ENCODE measurements around the gene SLC4A2.
A peak's percentile ranks its signal among the peaks of the same experiment; 100 is the strongest.

Gene SLC4A2

DNA sequence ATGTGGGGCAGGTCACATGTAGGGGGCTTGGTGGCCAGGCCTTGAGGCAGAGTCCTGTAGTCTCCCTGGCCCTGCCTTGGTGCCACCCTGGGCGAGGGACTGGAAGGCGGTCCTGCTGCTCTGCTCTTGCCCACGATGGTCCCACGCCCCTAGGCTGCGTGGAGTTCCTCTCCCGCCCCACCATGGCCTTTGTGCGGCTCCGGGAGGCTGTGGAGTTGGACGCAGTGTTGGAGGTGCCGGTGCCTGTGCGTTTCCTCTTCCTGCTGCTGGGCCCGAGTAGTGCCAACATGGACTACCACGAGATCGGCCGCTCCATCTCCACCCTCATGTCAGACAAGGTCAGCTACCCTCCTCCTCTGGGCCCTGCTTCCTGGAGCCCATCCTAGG lies 11.2 kb downstream of the SLC4A2 start:
- Histone ChIP-seq H3K27me3 (ENCODE audit: control insufficient read depth, insufficient read depth, low read length) (no peaks in the 10 kb centered on the region), H3K4me2 (ENCODE audit: low read length) (no peak overlapping the region), H3K4me3 (ENCODE audit: low read length) (no peak overlapping the region), H3K4me1 (ENCODE audit: control insufficient read depth, insufficient read depth, low read length) (peaks cover 11% of the 10 kb centered on the region), H3K9me3 (replicated peaks; ENCODE audit: low read length) (no peaks in the 10 kb centered on the region), H3K36me3 (ENCODE audit: insufficient read depth, low read length) (peaks cover 83% of the 10 kb centered on the region), H3K9ac (ENCODE audit: low read depth, low read length) (no peak overlapping the region)

DNA sequence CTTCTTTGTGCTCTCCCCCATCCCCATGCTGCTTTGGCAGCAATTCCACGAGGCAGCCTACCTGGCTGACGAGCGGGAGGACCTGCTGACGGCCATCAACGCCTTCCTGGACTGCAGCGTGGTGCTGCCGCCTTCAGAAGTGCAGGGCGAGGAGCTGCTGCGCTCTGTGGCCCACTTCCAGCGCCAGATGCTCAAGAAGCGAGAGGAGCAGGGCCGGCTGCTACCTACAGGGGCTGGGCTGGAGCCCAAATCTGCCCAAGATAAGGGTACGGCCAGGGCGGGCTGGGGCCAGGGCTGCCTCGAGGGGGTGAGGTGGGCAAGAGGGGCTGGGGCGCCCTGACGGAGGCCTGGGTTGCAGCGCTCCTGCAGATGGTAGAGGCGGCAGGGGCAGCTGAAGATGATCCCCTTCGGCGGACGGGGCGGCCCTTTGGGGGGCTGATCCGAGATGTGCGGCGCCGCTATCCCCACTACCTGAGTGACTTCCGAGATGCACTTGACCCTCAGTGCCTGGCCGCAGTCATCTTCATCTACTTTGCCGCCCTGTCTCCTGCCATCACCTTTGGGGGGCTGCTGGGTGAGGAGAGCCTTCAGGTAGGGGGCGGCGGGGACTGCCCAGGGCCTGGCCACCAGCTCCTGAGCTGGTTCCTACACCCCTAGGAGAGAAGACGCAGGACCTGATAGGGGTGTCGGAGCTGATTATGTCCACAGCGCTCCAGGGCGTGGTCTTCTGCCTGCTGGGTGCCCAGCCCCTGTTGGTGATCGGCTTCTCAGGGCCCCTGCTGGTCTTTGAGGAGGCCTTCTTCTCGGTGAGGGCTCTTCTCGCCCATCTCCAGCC lies 11.9 kb downstream of the SLC4A2 start:
- no peak overlapping the region for H3K9ac ChIP-seq (ENCODE audit: low read depth, low read length)
- H3K4me3 ChIP-seq (ENCODE audit: low read length): no peak overlapping the region
- no peaks in the 10 kb centered on the region for H3K9me3 ChIP-seq (replicated peaks; ENCODE audit: low read length)
- no peaks in the 10 kb centered on the region for H3K27me3 ChIP-seq (ENCODE audit: control insufficient read depth, insufficient read depth, low read length)
- peaks cover 83% of the 10 kb centered on the region for H3K36me3 ChIP-seq (ENCODE audit: insufficient read depth, low read length)
- peaks cover 11% of the 10 kb centered on the region for H3K4me1 ChIP-seq (ENCODE audit: control insufficient read depth, insufficient read depth, low read length)
- no peak overlapping the region for H3K4me2 ChIP-seq (ENCODE audit: low read length)

DNA sequence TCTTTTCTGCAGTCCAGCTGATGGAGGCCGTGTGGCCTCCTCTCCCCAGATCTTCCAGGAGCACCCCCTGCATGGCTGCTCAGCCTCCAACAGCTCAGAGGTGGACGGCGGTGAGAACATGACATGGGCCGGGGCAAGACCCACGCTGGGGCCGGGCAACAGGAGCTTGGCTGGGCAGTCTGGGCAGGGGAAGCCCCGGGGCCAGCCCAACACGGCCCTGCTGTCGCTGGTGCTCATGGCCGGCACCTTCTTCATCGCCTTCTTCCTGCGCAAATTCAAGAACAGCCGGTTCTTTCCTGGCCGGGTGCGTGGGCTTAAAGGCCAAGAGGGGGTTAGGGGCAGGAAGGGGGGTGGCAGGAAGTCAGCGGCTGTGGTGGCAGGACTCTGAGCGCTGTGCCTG lies 14.6 kb downstream of the SLC4A2 start:
- no peaks in the 10 kb centered on the region for H3K27me3 ChIP-seq (ENCODE audit: control insufficient read depth, insufficient read depth, low read length)
- no peak overlapping the region for H3K4me2 ChIP-seq (ENCODE audit: low read length)
- H3K4me3 ChIP-seq (ENCODE audit: low read length): no peak overlapping the region
- no peaks in the 10 kb centered on the region for H3K9me3 ChIP-seq (replicated peaks; ENCODE audit: low read length)
- peaks cover 4% of the 10 kb centered on the region for H3K4me1 ChIP-seq (ENCODE audit: control insufficient read depth, insufficient read depth, low read length)
- peaks cover 75% of the 10 kb centered on the region for H3K36me3 ChIP-seq (ENCODE audit: insufficient read depth, low read length)
- no peak overlapping the region for H3K9ac ChIP-seq (ENCODE audit: low read depth, low read length)

- Histone ChIP-seq H3K4me3 (ENCODE audit: low read length) (no peak overlapping the region), H3K4me2 (ENCODE audit: low read length) (no peak overlapping the region), H3K4me1 (ENCODE audit: control insufficient read depth, insufficient read depth, low read length) (peaks cover 12% of the 10 kb centered on the region), H3K36me3 (ENCODE audit: insufficient read depth, low read length) (peaks cover 66% of the 10 kb centered on the region), H3K9ac (ENCODE audit: low read depth, low read length) (no peak overlapping the region), H3K9me3 (replicated peaks; ENCODE audit: low read length) (no peaks in the 10 kb centered on the region), H3K27me3 (ENCODE audit: control insufficient read depth, insufficient read depth, low read length) (no peaks in the 10 kb centered on the region)
These were observed 15.7 kb downstream of the SLC4A2 start for GRCh38 chr7:151074817-151075661.

DNA sequence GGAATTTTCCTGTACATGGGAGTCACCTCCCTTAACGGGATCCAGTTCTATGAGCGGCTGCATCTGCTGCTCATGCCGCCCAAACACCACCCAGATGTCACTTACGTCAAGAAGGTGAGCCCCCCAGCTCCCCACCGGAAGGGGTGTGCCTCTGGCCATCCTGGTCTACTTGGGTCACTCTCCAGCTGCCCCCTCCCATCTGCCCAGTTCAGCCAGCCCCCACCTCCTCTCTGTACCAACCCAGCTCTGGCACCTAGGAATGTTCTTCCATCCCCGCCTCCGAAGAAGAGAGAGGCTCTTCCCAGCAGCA lies 16.2 kb downstream of the SLC4A2 start:
- Histone ChIP-seq H3K9ac (ENCODE audit: low read depth, low read length) (no peak overlapping the region), H3K27me3 (ENCODE audit: control insufficient read depth, insufficient read depth, low read length) (no peaks in the 10 kb centered on the region), H3K4me3 (ENCODE audit: low read length) (no peak overlapping the region), H3K4me1 (ENCODE audit: control insufficient read depth, insufficient read depth, low read length) (peaks cover 12% of the 10 kb centered on the region), H3K9me3 (replicated peaks; ENCODE audit: low read length) (no peaks in the 10 kb centered on the region), H3K4me2 (ENCODE audit: low read length) (no peak overlapping the region), H3K36me3 (ENCODE audit: insufficient read depth, low read length) (peaks cover 61% of the 10 kb centered on the region)

GRCh38 chr7:151075978-151076426 lies 16.6 kb downstream of the SLC4A2 start:
- H3K4me2 ChIP-seq (ENCODE audit: low read length): no peak overlapping the region
- peaks cover 57% of the 10 kb centered on the region for H3K36me3 ChIP-seq (ENCODE audit: insufficient read depth, low read length)
- no peak overlapping the region for H3K9ac ChIP-seq (ENCODE audit: low read depth, low read length)
- no peaks in the 10 kb centered on the region for H3K27me3 ChIP-seq (ENCODE audit: control insufficient read depth, insufficient read depth, low read length)
- H3K4me1 ChIP-seq (ENCODE audit: control insufficient read depth, insufficient read depth, low read length): peaks cover 14% of the 10 kb centered on the region
- no peak overlapping the region for H3K4me3 ChIP-seq (ENCODE audit: low read length)
- no peaks in the 10 kb centered on the region for H3K9me3 ChIP-seq (replicated peaks; ENCODE audit: low read length)

GRCh38 chr7:151076863-151077704 lies 17.7 kb downstream of the SLC4A2 start:
- Histone ChIP-seq H3K36me3 (ENCODE audit: insufficient read depth, low read length) (peaks cover 49% of the 10 kb centered on the region), H3K4me2 (ENCODE audit: low read length) (no peak overlapping the region), H3K4me1 (ENCODE audit: control insufficient read depth, insufficient read depth, low read length) (peaks cover 25% of the 10 kb centered on the region), H3K4me3 (ENCODE audit: low read length) (no peak overlapping the region), H3K27me3 (ENCODE audit: control insufficient read depth, insufficient read depth, low read length) (no peaks in the 10 kb centered on the region), H3K9ac (ENCODE audit: low read depth, low read length) (no peak overlapping the region), H3K9me3 (replicated peaks; ENCODE audit: low read length) (no peaks in the 10 kb centered on the region)

DNA sequence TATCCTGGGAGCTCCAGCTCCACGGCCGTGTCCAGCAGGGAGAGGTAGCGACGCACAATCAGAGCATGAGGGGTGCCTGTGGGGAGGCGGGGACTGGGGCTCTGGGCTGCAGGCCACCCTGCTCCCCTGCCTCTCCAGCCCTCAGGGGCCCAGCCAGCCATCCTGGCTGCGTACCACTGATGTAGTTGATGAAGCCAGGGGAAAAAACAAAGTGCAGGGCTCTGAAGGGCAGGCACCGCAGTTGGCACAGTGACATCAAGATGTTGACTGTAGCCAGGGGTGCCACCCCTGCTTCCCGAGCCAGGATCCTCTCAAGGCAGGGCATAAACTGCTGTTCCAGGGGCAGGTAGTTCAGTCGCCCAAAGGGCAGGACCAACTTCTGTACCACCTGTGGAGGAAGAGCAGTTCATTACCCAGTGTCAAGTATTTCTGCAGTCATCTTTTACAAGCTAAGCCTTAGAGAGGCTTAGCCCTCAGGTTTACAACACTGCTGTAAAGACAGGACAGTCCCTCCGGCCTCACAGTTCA lies 18.4 kb downstream of the SLC4A2 start:
- H3K27me3 ChIP-seq (ENCODE audit: control insufficient read depth, insufficient read depth, low read length): no peaks in the 10 kb centered on the region
- H3K4me2 ChIP-seq (ENCODE audit: low read length): no peak overlapping the region
- peaks cover 44% of the 10 kb centered on the region for H3K36me3 ChIP-seq (ENCODE audit: insufficient read depth, low read length)
- H3K4me3 ChIP-seq (ENCODE audit: low read length): no peak overlapping the region
- no peaks in the 10 kb centered on the region for H3K9me3 ChIP-seq (replicated peaks; ENCODE audit: low read length)
- no peak overlapping the region for H3K9ac ChIP-seq (ENCODE audit: low read depth, low read length)
- H3K4me1 ChIP-seq (ENCODE audit: control insufficient read depth, insufficient read depth, low read length): peaks cover 32% of the 10 kb centered on the region

GRCh38 chr7:151078233-151079040 lies 19.0 kb downstream of the SLC4A2 start:
- peaks cover 32% of the 10 kb centered on the region for H3K4me1 ChIP-seq (ENCODE audit: control insufficient read depth, insufficient read depth, low read length)
- H3K4me3 ChIP-seq (ENCODE audit: low read length): no peak overlapping the region
- H3K27me3 ChIP-seq (ENCODE audit: control insufficient read depth, insufficient read depth, low read length): no peaks in the 10 kb centered on the region
- no peak overlapping the region for H3K9ac ChIP-seq (ENCODE audit: low read depth, low read length)
- peaks cover 44% of the 10 kb centered on the region for H3K36me3 ChIP-seq (ENCODE audit: insufficient read depth, low read length)
- H3K9me3 ChIP-seq (replicated peaks; ENCODE audit: low read length): no peaks in the 10 kb centered on the region
- H3K4me2 ChIP-seq (ENCODE audit: low read length): peak overlapping the region; percentile 79

GRCh38 chr7:151079199-151079910 lies 20.0 kb downstream of the SLC4A2 start:
- Histone ChIP-seq H3K4me3 (ENCODE audit: low read length) (peak overlapping the region; percentile 81), H3K4me2 (ENCODE audit: low read length) (peak overlapping the region; percentile 79), H3K36me3 (ENCODE audit: insufficient read depth, low read length) (peaks cover 35% of the 10 kb centered on the region), H3K27me3 (ENCODE audit: control insufficient read depth, insufficient read depth, low read length) (no peaks in the 10 kb centered on the region), H3K4me1 (ENCODE audit: control insufficient read depth, insufficient read depth, low read length) (peaks cover 36% of the 10 kb centered on the region), H3K9ac (ENCODE audit: low read depth, low read length) (peak overlapping the region; percentile 99), H3K9me3 (replicated peaks; ENCODE audit: low read length) (no peaks in the 10 kb centered on the region)

Data from skeletal muscle satellite cell (primary cell).